OCI-LY7 (cell line): Measurements from ENCODE around the gene SLC25A15.

Source experiments
- CTCF ChIP-seq: fragments of 200-600 bp; sonication (generic); conservative IDR thresholded peaks from 2 replicates; pipeline ENCODE4 v1.5.1; 2014; ENCODE audit warnings: mild to moderate bottlenecking, antibody characterized with exemption, low read length, moderate library complexity, mixed read lengths
- EZH2phosphoT487 ChIP-seq: fragments of 200-600 bp; sonication (generic); IDR thresholded peaks from 2 replicates; pipeline ENCODE4 v1.6.1; 2018; ENCODE audit warnings: low read depth, borderline replicate concordance, mild to moderate bottlenecking, mixed run types, antibody characterized with exemption, low read length, moderate library complexity, mixed read lengths

DNA sequence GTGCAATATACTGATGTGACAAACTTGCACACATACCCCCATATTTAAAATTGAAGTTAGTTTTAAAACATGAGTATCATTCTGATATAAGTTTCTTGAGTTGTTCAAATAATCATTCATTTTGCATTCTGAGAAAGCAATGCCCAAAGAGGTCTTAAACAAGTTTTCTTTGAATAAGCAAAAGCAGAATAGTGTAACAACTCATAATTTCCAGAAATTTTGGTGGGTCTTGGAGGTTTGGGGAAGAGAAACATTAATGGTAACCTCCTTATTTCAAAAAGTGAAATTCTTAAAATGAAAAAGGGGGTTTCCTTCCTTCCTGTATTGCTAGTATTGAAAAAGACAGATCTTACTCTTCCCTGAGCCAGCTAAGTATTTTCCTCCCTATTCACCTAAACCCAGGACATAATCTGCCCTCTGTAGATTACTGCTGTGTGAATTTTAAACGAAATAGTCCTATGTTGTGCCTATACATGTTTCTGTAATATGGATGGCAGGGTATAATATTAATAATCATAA is 30.4 kb downstream of the SLC25A15 start:
- TF ChIP-seq CTCF (no peak), EZH2phosphoT487 (no peak)
